Activated CD8-positive, alpha-beta T cell treated with anti-CD3 and anti-CD28 coated beads for 36 hours (primary cell): Measurements from ENCODE around the gene GPX2. TPM values are rescaled to one million over a fixed set of nuclear protein-coding genes. Genes with fewer than 3 reads are reported as not detected.
A peak's percentile ranks its signal among the peaks of the same experiment; 100 is the strongest.

Source experiments
- ATAC-seq: fragments of 200-7000 bp; cut with Tn5 transposase; one replicate; pipeline ENCODE4 v1.10.0; 2021; ENCODE audit warnings: mild to moderate bottlenecking, moderate library complexity
- CTCF ChIA-PET: fragments of 350-600 bp; sonication (Branson Sonifier 250); formaldehyde crosslinking; loops from one replicate; lab custom pipeline; 2021; ENCODE audit warnings: antibody characterized with exemption; lab: Charles Lee
- POLR2A ChIA-PET: fragments of 350-600 bp; sonication (Branson Sonifier 250); formaldehyde crosslinking; loops from one replicate; lab custom pipeline; 2021; ENCODE audit warnings: antibody characterized with exemption; lab: Charles Lee
- DNase-seq: peaks from one replicate; pipeline ENCODE4 v3.0.0-alpha.2; 2020
- H3K27ac Mint-ChIP-seq: one replicate; pipeline ENCODE4 v1.8.0; 2021; ENCODE audit warnings: mild to moderate bottlenecking, mixed read lengths
- H3K27me3 Mint-ChIP-seq: one replicate; pipeline ENCODE4 v1.8.0; 2021; ENCODE audit warnings: mixed read lengths
- H3K36me3 Mint-ChIP-seq: one replicate; pipeline ENCODE4 v1.8.0; 2021; ENCODE audit warnings: low read depth, mixed read lengths
- H3K4me1 Mint-ChIP-seq: one replicate; pipeline ENCODE4 v1.8.0; 2021; ENCODE audit warnings: low read depth, mixed read lengths
- H3K4me3 Mint-ChIP-seq: one replicate; pipeline ENCODE4 v1.8.0; 2021; ENCODE audit warnings: mild to moderate bottlenecking, moderate library complexity, mixed read lengths
- H3K9me3 Mint-ChIP-seq: one replicate; pipeline ENCODE4 v1.8.0; 2021; ENCODE audit warnings: mixed read lengths
- CTCF ChIP-seq: fragments of 200-600 bp; IDR thresholded peaks from one replicate; pipeline ENCODE4 v1.8.0; 2022; ENCODE audit warnings: antibody characterized with exemption, mild to moderate bottlenecking
- intact Hi-C: fragments of 100-400 bp; cut with micrococcal nuclease; formaldehyde crosslinking; loops from one replicate; pipeline ENCODE4 v1.10.0; 2022
- total RNA-seq, 2 experiments: library from RNA; stranded (reverse); gene quantifications; one replicate each; pipeline ENCODE4 v1.2.3, GENCODE V29; 2021

The GPX2 gene
- total RNA-seq, 2 experiments from 2014 or later = not detected

- Mint-ChIP-seq H3K27me3 (no peaks in the 10 kb centered on the region), H3K27ac (no peak overlapping the region), H3K4me3 (no peak overlapping the region), H3K9me3 (no peaks in the 10 kb centered on the region), H3K4me1 (peaks cover 2% of the 10 kb centered on the region), H3K36me3 (peaks cover 2% of the 10 kb centered on the region)
- POLR2A ChIA-PET = no interaction called here
- CTCF ChIA-PET = interaction anchor here (0.9 to 1.4 kb wide), 6 partner anchors 9 to 67 kb away, joined by 3 to 4 read pairs (median 3); partner anchors contain the start of gene GPX2
- ATAC-seq = no peak
- no peak for TF ChIP-seq CTCF
- intact Hi-C loops = no loop called here
- DNase-seq = no peak
Observed at GRCh38 chr14:64953310-64953654, 10.7 kb upstream of the GPX2 start.

GRCh38 chr14:64952598-64953309, 10.2 kb upstream of the GPX2 start:
- no peak for TF ChIP-seq CTCF
- H3K4me1 Mint-ChIP-seq = peaks cover 2% of the 10 kb centered on the region
- DNase-seq (peak; percentile 19), ATAC-seq (peak; percentile 61)
- ChIA-PET CTCF (interaction anchor here (0.9 to 1.4 kb wide), 5 partner anchors 8 to 67 kb away, joined by 3 to 4 read pairs (median 3); partner anchors contain the start of gene GPX2), POLR2A (no interaction called here)
- H3K36me3 Mint-ChIP-seq = peaks cover 2% of the 10 kb centered on the region
- H3K27ac Mint-ChIP-seq = no peak overlapping the region
- no peaks in the 10 kb centered on the region for H3K27me3 Mint-ChIP-seq
- H3K9me3 Mint-ChIP-seq = no peaks in the 10 kb centered on the region
- no peak overlapping the region for H3K4me3 Mint-ChIP-seq
- intact Hi-C loops = no loop called here

GRCh38 chr14:64951724-64952123, 9.2 kb upstream of the GPX2 start:
- H3K4me1 Mint-ChIP-seq = peaks cover 5% of the 10 kb centered on the region
- no peak overlapping the region for H3K4me3 Mint-ChIP-seq
- no peaks in the 10 kb centered on the region for H3K27me3 Mint-ChIP-seq
- intact Hi-C loops = no loop called here
- no peak for DNase-seq
- H3K27ac Mint-ChIP-seq = no peak overlapping the region
- peaks cover 2% of the 10 kb centered on the region for H3K36me3 Mint-ChIP-seq
- ChIA-PET POLR2A (no interaction called here), CTCF (no interaction called here)
- TF ChIP-seq CTCF = no peak
- no peaks in the 10 kb centered on the region for H3K9me3 Mint-ChIP-seq
- ATAC-seq = no peak

- DNase-seq (no peak), ATAC-seq (no peak)
- Mint-ChIP-seq H3K4me1 (peaks cover 7% of the 10 kb centered on the region), H3K36me3 (peaks cover 2% of the 10 kb centered on the region), H3K4me3 (no peak overlapping the region), H3K27me3 (no peaks in the 10 kb centered on the region), H3K27ac (no peak overlapping the region), H3K9me3 (no peaks in the 10 kb centered on the region)
- ChIA-PET POLR2A (interaction anchor here (0.6 kb wide), 1 partner anchor 17 kb away, joined by 3 read pairs; no protein-coding TSS in a partner anchor), CTCF (no interaction called here)
- TF ChIP-seq CTCF = no peak
- intact Hi-C loops = no loop called here
Observed at GRCh38 chr14:64951291-64951690, 8.7 kb upstream of the GPX2 start.

- no peak for ATAC-seq
- CTCF ChIA-PET = interaction anchor here (1.1 kb wide), 1 partner anchor 15 kb away, joined by 5 read pairs; no protein-coding TSS in a partner anchor
- no peak overlapping the region for H3K27ac Mint-ChIP-seq
- POLR2A ChIA-PET = interaction anchor here (0.6 kb wide), 1 partner anchor 17 kb away, joined by 3 read pairs; no protein-coding TSS in a partner anchor
- no peaks in the 10 kb centered on the region for H3K27me3 Mint-ChIP-seq
- peaks cover 7% of the 10 kb centered on the region for H3K4me1 Mint-ChIP-seq
- H3K36me3 Mint-ChIP-seq = peaks cover 2% of the 10 kb centered on the region
- no peak for DNase-seq
- TF ChIP-seq CTCF = no peak
- intact Hi-C loops = no loop called here
- no peak overlapping the region for H3K4me3 Mint-ChIP-seq
- no peaks in the 10 kb centered on the region for H3K9me3 Mint-ChIP-seq
Observed at GRCh38 chr14:64950889-64951288, 8.3 kb upstream of the GPX2 start.
